Mesenchymal stem cell (in vitro differentiated cells and primary cell): ENCODE results near the gene ZEB2.

Experiments
- DNase-seq: peaks from one replicate; pipeline ENCODE4 v3.0.0-alpha.2; 2013
- H2AFZ ChIP-seq: one replicate; pipeline ENCODE4 v1.6.1; 2013; ENCODE audit warnings: low read depth, mild to moderate bottlenecking, control low read depth, inconsistent platforms, low read length, moderate library complexity
- H2AK5ac ChIP-seq: 2 replicates; pipeline ENCODE4 v1.6.1; 2013; ENCODE audit warnings: low read length, moderate library complexity, mild to moderate bottlenecking, inconsistent platforms; ENCODE audit not compliant: severe bottlenecking
- H2BK120ac ChIP-seq: one replicate; pipeline ENCODE4 v1.6.1; 2013; ENCODE audit warnings: low read depth, mild to moderate bottlenecking, inconsistent platforms, low read length, moderate library complexity
- H2BK12ac ChIP-seq, 2 experiments: one replicate each; pipeline ENCODE4 v1.6.1; 2013; ENCODE audit warnings: inconsistent platforms in 2 of 2, low read length in 2 of 2, mild to moderate bottlenecking in 2 of 2, moderate library complexity in 2 of 2, control low read depth in 1 of 2
- H2BK15ac ChIP-seq: one replicate; pipeline ENCODE4 v1.6.1; 2013; ENCODE audit warnings: mild to moderate bottlenecking, low read depth, inconsistent platforms; ENCODE audit not compliant: poor library complexity, severe bottlenecking
- H2BK5ac ChIP-seq: 2 replicates; pipeline ENCODE4 v1.6.1; 2013; ENCODE audit warnings: low read depth, mild to moderate bottlenecking, low read length, control low read depth, inconsistent platforms; ENCODE audit not compliant: poor library complexity, severe bottlenecking
- H3K14ac ChIP-seq, 2 experiments: one replicate each; pipeline ENCODE4 v1.6.1; 2013; ENCODE audit warnings: inconsistent platforms in 2 of 2, low read length in 2 of 2, control low read depth in 1 of 2, mild to moderate bottlenecking in 1 of 2, moderate library complexity in 1 of 2
- H3K18ac ChIP-seq, 2 experiments: one replicate each; pipeline ENCODE4 v1.6.1; 2013; ENCODE audit warnings: inconsistent platforms in 2 of 2, low read length in 2 of 2, control low read depth in 1 of 2, low read depth in 1 of 2, mild to moderate bottlenecking in 1 of 2
- H3K23ac ChIP-seq, 2 experiments: one replicate each; pipeline ENCODE4 v1.6.1; 2013; ENCODE audit warnings: inconsistent platforms in 2 of 2, low read length in 2 of 2, mild to moderate bottlenecking in 2 of 2, moderate library complexity in 2 of 2, control low read depth in 1 of 2
- H3K27ac ChIP-seq: 2 replicates; pipeline ENCODE4 v1.5.1; 2013; ENCODE audit warnings: mild to moderate bottlenecking, moderate library complexity, low read length, control low read depth, inconsistent platforms; ENCODE audit not compliant: poor library complexity, severe bottlenecking
- H3K27me3 ChIP-seq, 2 experiments: 2 replicates each; pipeline versions ENCODE4 v1.6.1 to v1.7.0; 2013; ENCODE audit warnings: low read length in 2 of 2, mild to moderate bottlenecking in 2 of 2, moderate library complexity in 2 of 2, control low read depth in 1 of 2, inconsistent platforms in 1 of 2; ENCODE audit not compliant: control insufficient read depth in 1 of 2, insufficient read depth in 1 of 2
- H3K36me3 ChIP-seq, 2 experiments: 2 replicates each; pipeline versions ENCODE4 v1.6.1 to v1.7.0; 2013; ENCODE audit warnings: low read length in 2 of 2, control low read depth in 1 of 2, inconsistent platforms in 1 of 2, low read depth in 1 of 2, mild to moderate bottlenecking in 1 of 2; ENCODE audit not compliant: insufficient read depth in 2 of 2, control insufficient read depth in 1 of 2
- H3K4ac ChIP-seq, 2 experiments: one replicate each; pipeline ENCODE4 v1.6.1; 2013; ENCODE audit warnings: inconsistent platforms in 2 of 2, low read length in 2 of 2, mild to moderate bottlenecking in 2 of 2, moderate library complexity in 2 of 2, control low read depth in 1 of 2, low read depth in 1 of 2
- H3K4me1 ChIP-seq: 2 replicates; pipeline ENCODE4 v1.6.1; 2013; ENCODE audit warnings: low read depth, low read length, control low read depth; ENCODE audit not compliant: control insufficient read depth, insufficient read depth
- H3K4me2 ChIP-seq: 2 replicates; pipeline ENCODE4 v1.6.1; 2013; ENCODE audit warnings: low read length, mild to moderate bottlenecking, inconsistent platforms; ENCODE audit not compliant: poor library complexity, severe bottlenecking
- H3K4me3 ChIP-seq, 2 experiments: 2 replicates each; pipeline versions ENCODE4 v1.5.1 to v1.7.0; 2013; ENCODE audit warnings: low read length in 2 of 2, mild to moderate bottlenecking in 2 of 2, control low read depth in 1 of 2, low read depth in 1 of 2; ENCODE audit not compliant: insufficient read depth in 1 of 2
- H3K79me1 ChIP-seq: replicated peaks from 2 replicates; pipeline ENCODE4 v1.6.1; 2013; ENCODE audit warnings: mild to moderate bottlenecking, control low read depth, low read length, inconsistent platforms; ENCODE audit not compliant: poor library complexity, severe bottlenecking
- H3K9ac ChIP-seq: 2 replicates; pipeline ENCODE4 v1.7.0; 2013; ENCODE audit warnings: mild to moderate bottlenecking, low read length, moderate library complexity
- H3K9me3 ChIP-seq: 2 replicates; pipeline ENCODE4 v1.7.0; 2013; ENCODE audit warnings: mild to moderate bottlenecking, low read length; ENCODE audit not compliant: control insufficient read depth
- H4K8ac ChIP-seq: one replicate; pipeline ENCODE4 v1.6.1; 2013; ENCODE audit warnings: inconsistent platforms, mild to moderate bottlenecking, low read length, moderate library complexity
- H4K91ac ChIP-seq: one replicate; pipeline ENCODE4 v1.6.1; 2013; ENCODE audit warnings: mild to moderate bottlenecking, low read length, inconsistent platforms
- WGBS: methylation state at CpG from one replicate; pipeline ENCODE4 v1.1.7; 2013; ENCODE audit warnings: mixed read lengths; 5-methylcytosine and 5-hydroxymethylcytosine counted together

The ZEB2 gene

DNA sequence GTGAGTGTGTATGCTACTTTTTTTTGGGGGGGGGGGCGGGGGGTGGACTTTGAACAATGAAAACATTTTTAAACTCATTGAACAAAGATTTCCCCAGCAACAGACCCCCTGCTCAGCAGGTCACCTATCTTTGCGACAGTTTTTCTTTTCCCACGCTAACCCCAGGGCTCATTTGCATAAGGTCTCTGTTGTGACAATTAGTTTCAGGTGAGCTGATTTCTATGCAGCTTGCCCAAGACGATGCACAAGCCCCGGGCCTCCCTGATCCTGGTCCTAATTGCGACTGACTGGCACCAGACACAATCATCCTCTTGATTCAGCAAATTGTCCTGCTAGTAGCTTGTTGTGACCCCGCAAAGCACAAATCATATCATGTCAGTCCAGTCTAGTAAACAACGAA is 40.3 kb downstream of the ZEB2 start:
- no peak overlapping the region for H3K18ac ChIP-seq
- peak overlapping the region; percentile 91 for H2AK5ac ChIP-seq
- peaks cover 13% of the 10 kb centered on the region for H3K4me1 ChIP-seq
- H3K36me3 ChIP-seq = peaks cover 0 to 24% of the 10 kb centered on the region in 2 experiments
- no peak overlapping the region for H3K23ac ChIP-seq
- H2BK5ac ChIP-seq = no peak overlapping the region
- H3K4ac ChIP-seq = no peak overlapping the region
- 67% methylated on average over 5 of the region's 8 CpGs for WGBS
- no peak for DNase-seq
- no peaks in the 10 kb centered on the region for H3K9me3 ChIP-seq
- H2BK12ac ChIP-seq = no peak overlapping the region
- no peak overlapping the region for H3K9ac ChIP-seq
- H3K27me3 ChIP-seq = no peaks in the 10 kb centered on the region
- no peak overlapping the region for H2AFZ ChIP-seq
- H4K91ac ChIP-seq = no peak overlapping the region
- no peak overlapping the region for H3K14ac ChIP-seq
- no peak overlapping the region for H2BK15ac ChIP-seq
- H3K4me3 ChIP-seq = no peak overlapping the region
- no peak overlapping the region for H2BK120ac ChIP-seq
- peaks cover 16% of the 10 kb centered on the region for H3K79me1 ChIP-seq
- no peak overlapping the region for H4K8ac ChIP-seq
- no peak overlapping the region for H3K4me2 ChIP-seq
- peak overlapping the region; percentile 65 for H3K27ac ChIP-seq

DNA sequence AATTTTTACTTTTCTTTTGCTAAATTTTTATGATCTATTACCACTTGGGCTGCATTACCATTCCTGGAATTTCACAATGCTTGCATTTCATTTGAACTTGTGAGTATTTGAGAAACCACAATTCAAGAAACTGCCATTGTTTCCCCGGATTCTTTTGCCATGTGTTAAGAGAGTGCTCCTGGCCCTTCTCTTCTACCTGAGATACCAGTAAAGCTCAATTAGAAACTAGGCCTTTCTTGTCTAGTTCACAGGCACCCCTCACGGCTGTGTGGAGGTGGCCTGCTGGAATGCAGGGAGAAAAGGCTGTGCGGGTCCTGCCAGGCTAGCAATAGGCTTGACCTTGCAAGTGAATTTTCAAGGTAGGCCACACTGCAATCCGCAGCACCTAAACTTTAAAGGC is 40.8 kb downstream of the ZEB2 start:
- Histone ChIP-seq H3K27me3 (no peaks in the 10 kb centered on the region), H3K4me3 (no peak overlapping the region), H3K4me2 (no peak overlapping the region), H3K27ac (peak overlapping the region; percentile 65), H3K14ac (no peak overlapping the region), H3K18ac (no peak overlapping the region), H4K8ac (peak overlapping the region; percentile 84), H2BK15ac (no peak overlapping the region), H3K36me3 (peaks cover 0 to 23% of the 10 kb centered on the region in 2 experiments), H2AK5ac (no peak overlapping the region), H3K9ac (peak overlapping the region; percentile 3), H2BK120ac (no peak overlapping the region), H3K4ac (no peak overlapping the region), H3K4me1 (peaks cover 13% of the 10 kb centered on the region), H3K9me3 (no peaks in the 10 kb centered on the region), H3K23ac (no peak overlapping the region), H3K79me1 (peaks cover 14% of the 10 kb centered on the region), H2AFZ (no peak overlapping the region), H2BK5ac (no peak overlapping the region), H4K91ac (peak overlapping the region; percentile 46), H2BK12ac (no peak overlapping the region)
- no peak for DNase-seq
- WGBS = 59% methylated on average over 3 of the region's 4 CpGs

- H4K8ac ChIP-seq = no peak overlapping the region
- DNase-seq = no peak
- no peak overlapping the region for H2BK15ac ChIP-seq
- H3K79me1 ChIP-seq = peaks cover 11% of the 10 kb centered on the region
- peak overlapping the region; percentile 73 for H3K27ac ChIP-seq
- H2BK5ac ChIP-seq = no peak overlapping the region
- no peak overlapping the region for H3K4me3 ChIP-seq
- no peak overlapping the region for H4K91ac ChIP-seq
- H3K9ac ChIP-seq = no peak overlapping the region
- peaks cover 0 to 29% of the 10 kb centered on the region in 2 experiments for H3K36me3 ChIP-seq
- H2AK5ac ChIP-seq = no peak overlapping the region
- H3K27me3 ChIP-seq = no peaks in the 10 kb centered on the region
- H3K4ac ChIP-seq = no peak overlapping the region
- H3K23ac ChIP-seq = no peak overlapping the region
- H2AFZ ChIP-seq = no peak overlapping the region
- peaks cover 19% of the 10 kb centered on the region for H3K4me1 ChIP-seq
- 89% methylated on average over 6 of the region's 7 CpGs for WGBS
- no peak overlapping the region for H3K18ac ChIP-seq
- peak overlapping the region; percentile 47 for H3K4me2 ChIP-seq
- H2BK120ac ChIP-seq = no peak overlapping the region
- H3K14ac ChIP-seq = peak overlapping the region in 1 of 2 experiments; percentile 71
- H2BK12ac ChIP-seq = no peak overlapping the region
- H3K9me3 ChIP-seq = no peaks in the 10 kb centered on the region
These were observed 42.0 kb downstream of the ZEB2 start for GRCh38 chr2:144477957-144478311.

DNA sequence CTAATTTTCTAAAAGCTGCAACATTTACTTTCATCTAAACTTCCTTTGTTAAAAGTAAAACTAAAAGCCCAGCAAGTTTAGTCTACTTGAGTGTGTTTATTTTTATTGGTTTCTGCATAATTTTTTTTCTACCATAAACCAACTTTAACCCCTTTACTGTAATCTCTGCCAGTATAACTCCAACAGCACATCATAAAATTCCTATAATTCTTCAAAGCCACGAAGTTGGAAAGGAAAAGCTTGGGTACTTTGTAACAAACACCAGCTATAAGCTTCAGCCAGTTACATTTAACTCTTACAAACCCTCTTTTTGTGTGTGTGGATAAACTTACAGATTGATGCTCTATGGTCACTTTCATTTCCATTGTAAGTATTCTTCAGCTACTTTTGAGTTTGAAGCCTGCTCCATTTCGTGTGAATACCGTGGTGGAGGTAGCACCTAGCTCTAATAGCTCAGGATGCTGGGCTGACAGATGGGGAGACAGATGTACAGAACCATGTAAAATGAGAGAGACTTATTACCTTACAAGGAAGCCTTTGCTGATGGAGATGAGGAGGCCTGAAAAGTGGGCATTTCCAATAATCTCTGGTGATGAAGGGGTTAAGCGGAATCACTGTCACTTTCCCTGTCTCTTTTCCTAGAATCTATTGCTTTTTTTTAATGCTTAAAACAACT is 42.5 kb downstream of the ZEB2 start:
- H3K4me1 ChIP-seq = peaks cover 19% of the 10 kb centered on the region
- no peak overlapping the region for H2AFZ ChIP-seq
- no peak overlapping the region for H3K18ac ChIP-seq
- no peak overlapping the region for H3K4ac ChIP-seq
- DNase-seq = no peak
- H2BK12ac ChIP-seq = peak overlapping the region in 1 of 2 experiments; percentile 72
- WGBS = 51% methylated on average over 3 of the region's 4 CpGs
- H3K36me3 ChIP-seq = peaks cover 0 to 34% of the 10 kb centered on the region in 2 experiments
- peak overlapping the region; percentile 87 for H2AK5ac ChIP-seq
- H3K27ac ChIP-seq = peak overlapping the region; percentile 73
- no peak overlapping the region for H3K14ac ChIP-seq
- H4K8ac ChIP-seq = no peak overlapping the region
- H3K9me3 ChIP-seq = no peaks in the 10 kb centered on the region
- peaks cover 12% of the 10 kb centered on the region for H3K79me1 ChIP-seq
- peak overlapping the region; percentile 47 for H3K4me2 ChIP-seq
- peak overlapping the region; percentile 16 for H3K9ac ChIP-seq
- no peak overlapping the region for H2BK15ac ChIP-seq
- no peak overlapping the region for H2BK120ac ChIP-seq
- H3K23ac ChIP-seq = no peak overlapping the region
- H4K91ac ChIP-seq = no peak overlapping the region
- no peaks in the 10 kb centered on the region for H3K27me3 ChIP-seq
- H3K4me3 ChIP-seq = no peak overlapping the region
- no peak overlapping the region for H2BK5ac ChIP-seq
